H4 (cell line): Measurements from ENCODE around the gene AGFG2. TPM values are rescaled to one million over a fixed set of nuclear protein-coding genes. Genes with fewer than 3 reads are reported as not detected.
"Not testable (repeated sequence)": the region's sequence is repeated elsewhere in the genome, so short reads cannot be mapped to it uniquely, and the experiment has no call there.

Experiments
- DNase-seq: peaks from one replicate; pipeline ENCODE4 v3.0.0-alpha.2; 2015; ENCODE audit warnings: low spot score
- total RNA-seq: library from RNA; depleted of rRNA; stranded (reverse); fragments of >200 nt; shearing (Covaris generic); gene quantifications from 2 replicates; pipeline ENCODE4 v1.2.3, GENCODE V29; 2014

Gene AGFG2
- total RNA-seq, 1 experiment from 2014 or later: 4.9 TPM

- DNase-seq: no peak
Observed at GRCh38 chr7:100520138-100520537, 18.9 kb upstream of the AGFG2 start.

- no peak for DNase-seq
Observed at GRCh38 chr7:100521076-100521475, 17.9 kb upstream of the AGFG2 start.

GRCh38 chr7:100521909-100522593 is 17.0 kb upstream of the AGFG2 start:
- not testable (repeated sequence) for DNase-seq

- not testable (repeated sequence) for DNase-seq
Observed at GRCh38 chr7:100523192-100523591, 15.8 kb upstream of the AGFG2 start.

- DNase-seq: not testable (repeated sequence)
Observed at GRCh38 chr7:100528108-100528866, 10.7 kb upstream of the AGFG2 start.

- no peak for DNase-seq
Observed at GRCh38 chr7:100532165-100533022, 6.6 kb upstream of the AGFG2 start.

GRCh38 chr7:100535982-100536381 is 3.0 kb upstream of the AGFG2 start:
- not testable (repeated sequence) for DNase-seq

- not testable (repeated sequence) for DNase-seq
Observed at GRCh38 chr7:100536695-100537094, 2.3 kb upstream of the AGFG2 start.

- DNase-seq: no peak
Observed at GRCh38 chr7:100538348-100538653, 702 bp upstream of the AGFG2 start.

- no peak for DNase-seq
Observed at GRCh38 chr7:100539436-100540006, 518 bp downstream of the AGFG2 start.

- DNase-seq: no peak
Observed at GRCh38 chr7:100540073-100540723, 1.2 kb downstream of the AGFG2 start.

GRCh38 chr7:100541309-100541708 is 2.3 kb downstream of the AGFG2 start:
- not testable (repeated sequence) for DNase-seq

GRCh38 chr7:100543586-100543985 is 4.6 kb downstream of the AGFG2 start:
- no peak for DNase-seq

GRCh38 chr7:100544386-100544785 is 5.4 kb downstream of the AGFG2 start:
- DNase-seq: no peak

- DNase-seq: no peak
Observed at GRCh38 chr7:100544967-100545359, 6.0 kb downstream of the AGFG2 start.

GRCh38 chr7:100545360-100546128 is 6.5 kb downstream of the AGFG2 start:
- DNase-seq: peak; percentile 93

- no peak for DNase-seq
Observed at GRCh38 chr7:100546129-100546925, 7.3 kb downstream of the AGFG2 start.

GRCh38 chr7:100546926-100547800 is 8.2 kb downstream of the AGFG2 start:
- DNase-seq: no peak

- peak; percentile 75 for DNase-seq
Observed at GRCh38 chr7:100547872-100548271, 8.9 kb downstream of the AGFG2 start.
